Measurements from ENCODE around the gene OGFOD1. TPM values are rescaled to one million over a fixed set of nuclear protein-coding genes. Genes with fewer than 3 reads are reported as not detected.

Gene OGFOD1
- total and polyA plus RNA-seq, 2 of the 13 experiments (the other 11 are each of a cell fraction or from before 2014, with no cell fraction given): 35.2 to 81.3 TPM

GRCh38 chr16:56463153-56463552 lies 11.8 kb downstream of the OGFOD1 start:
- H2AFZ ChIP-seq (ENCODE audit: low read length): no peak overlapping the region
- intact Hi-C loops (cut with micrococcal nuclease; ENCODE audit: unreplicated experiment): no loop called here
- no peak for FAIRE-seq
- no peaks in the 10 kb centered on the region for H3K79me2 ChIP-seq (ENCODE audit: insufficient read depth, low read length)
- in situ Hi-C loops (cut with HindIII; ENCODE audit: extremely low pct_ligation_motif_present, low pct_unique_long_range_greater_than_20kb): no loop called here
- no peak overlapping the region for H3K27ac ChIP-seq (ENCODE audit: extremely low read length, insufficient read depth, low read length)
- WGBS (ENCODE audit: low lambda C conversion rate): 97% methylated on average over 6 of the region's 6 CpGs
- peaks cover 28 to 82% of the 10 kb centered on the region in 2 experiments for H3K36me3 ChIP-seq (replicated peaks in 1 of 2; ENCODE audit: control insufficient read depth in 1 of 2, insufficient read depth in 2 of 2, low read length in 2 of 2)
- ChIA-PET POLR2A (interaction anchor here (1.3 kb wide), 1 partner anchor 12 kb away, joined by 5 read pairs; the partner anchor contains the start of genes NUDT21 and OGFOD1), CTCF (ENCODE audit: low intra/inter-chr PET ratio, low total read pairs) (no interaction called here)
- H3K4me3 ChIP-seq (replicated peaks in 1 of 3; ENCODE audit: insufficient read depth in 1 of 3, low read depth in 2 of 3, low read length in 3 of 3): no peak overlapping the region; a peak in 1 of 6 replicates
- H3K4me2 ChIP-seq (ENCODE audit: low read depth, low read length): no peak overlapping the region
- no TSS peak for BruUV-seq (replicated peaks)
- no peaks in the 10 kb centered on the region for H3K9me3 ChIP-seq (ENCODE audit: low read length)
- no peaks in the 10 kb centered on the region for H4K20me1 ChIP-seq (ENCODE audit: insufficient read depth, low read length)
- H3K9ac ChIP-seq (ENCODE audit: insufficient read depth, low read depth, low read length): no peak overlapping the region
- no peak for ATAC-seq
- H3K4me1 ChIP-seq (ENCODE audit: insufficient read depth, low read length): no peaks in the 10 kb centered on the region
- H3K27me3 ChIP-seq (ENCODE audit: control insufficient read depth in 1 of 2, insufficient read depth in 2 of 2, low read length in 2 of 2): no peaks in the 10 kb centered on the region
- no peak for DNase-seq (ENCODE audit: low spot score)
- TF ChIP-seq PRDM4 (CRISPR knock-in tag; IDR thresholded peaks at IDR 0.05; ENCODE audit: borderline replicate concordance) (no peak), MLX (CRISPR knock-in tag; IDR thresholded peaks at IDR 0.05) (no peak), ZBTB40 (IDR thresholded peaks at IDR 0.05) (no peak), ZBTB40 (CRISPR knock-in tag; IDR thresholded peaks at IDR 0.05) (no peak), POLR2AphosphoS5 (IDR thresholded peaks at IDR 0.05; ENCODE audit: low read depth, low read length) (no peak), RNF2 (conservative IDR thresholded peaks at IDR 0.05; ENCODE audit: low read depth) (no peak), ETV6 (CRISPR knock-in tag; conservative IDR thresholded peaks at IDR 0.05) (no peak), AFF4 (CRISPR knock-in tag; IDR thresholded peaks at IDR 0.05) (no peak), EHMT2 (IDR thresholded peaks at IDR 0.05; ENCODE audit: borderline replicate concordance, low read depth, low read length) (no peak)

Data from HepG2 (cell line).